ENCODE data around the gene PANX2.
A peak's percentile ranks its signal among the peaks of the same experiment; 100 is the strongest.
"Not testable (repeated sequence)": the region's sequence is repeated elsewhere in the genome, so short reads cannot be mapped to it uniquely, and the experiment has no call there.

The PANX2 gene

GRCh38 chr22:50134481-50134880, 36.0 kb upstream of the PANX2 start:
- TF ChIP-seq CTCF (IDR thresholded peaks at IDR 0.05; ENCODE audit: low read length, missing control alignments) = no peak
- H3K4me3 ChIP-seq (replicated peaks; ENCODE audit: low read depth, low read length) = no peak overlapping the region
- no peak for DNase-seq (ENCODE audit: low read depth)

- H3K4me3 ChIP-seq (replicated peaks; ENCODE audit: low read depth, low read length) = no peak overlapping the region
- no peak for TF ChIP-seq CTCF (IDR thresholded peaks at IDR 0.05; ENCODE audit: low read length, missing control alignments)
- DNase-seq (ENCODE audit: low read depth) = peak; percentile 72
Observed at GRCh38 chr22:50136581-50137015, 33.9 kb upstream of the PANX2 start.

GRCh38 chr22:50137277-50137676, 33.3 kb upstream of the PANX2 start:
- DNase-seq (ENCODE audit: low read depth); H3K4me3 ChIP-seq (replicated peaks; ENCODE audit: low read depth, low read length): not testable (repeated sequence)

GRCh38 chr22:50138041-50138440, 32.5 kb upstream of the PANX2 start:
- TF ChIP-seq CTCF (IDR thresholded peaks at IDR 0.05; ENCODE audit: low read length, missing control alignments) = no peak
- DNase-seq (ENCODE audit: low read depth) = no peak
- H3K4me3 ChIP-seq (replicated peaks; ENCODE audit: low read depth, low read length) = no peak overlapping the region

- H3K4me3 ChIP-seq (replicated peaks; ENCODE audit: low read depth, low read length) = no peak overlapping the region
- DNase-seq (ENCODE audit: low read depth) = no peak
- no peak for TF ChIP-seq CTCF (IDR thresholded peaks at IDR 0.05; ENCODE audit: low read length, missing control alignments)
Observed at GRCh38 chr22:50138988-50139387, 31.5 kb upstream of the PANX2 start.

GRCh38 chr22:50139843-50140415, 30.6 kb upstream of the PANX2 start:
- DNase-seq (ENCODE audit: low read depth) = peak; percentile 20
- TF ChIP-seq CTCF (IDR thresholded peaks at IDR 0.05; ENCODE audit: low read length, missing control alignments) = no peak
- no peak overlapping the region for H3K4me3 ChIP-seq (replicated peaks; ENCODE audit: low read depth, low read length)

- peak; percentile 24 for DNase-seq (ENCODE audit: low read depth)
- H3K4me3 ChIP-seq (replicated peaks; ENCODE audit: low read depth, low read length) = no peak overlapping the region
- no peak for TF ChIP-seq CTCF (IDR thresholded peaks at IDR 0.05; ENCODE audit: low read length, missing control alignments)
Observed at GRCh38 chr22:50140615-50141014, 29.9 kb upstream of the PANX2 start.
